Urinary bladder (tissue), 4 donors: ENCODE results near the gene NUDT1. TPM values are rescaled to one million over a fixed set of nuclear protein-coding genes. Genes with fewer than 3 reads are reported as not detected.

Experiments
- DNase-seq: peaks from one replicate; pipeline ENCODE4 v3.0.0-alpha.2; 2015; ENCODE audit errors: extremely low spot score
- H3K27ac ChIP-seq: one replicate; pipeline ENCODE4 v1.5.1; 2013; ENCODE audit warnings: low read depth, mild to moderate bottlenecking, moderate library complexity
- H3K36me3 ChIP-seq: one replicate; pipeline ENCODE4 v1.6.1; 2013; ENCODE audit warnings: mild to moderate bottlenecking, moderate library complexity; ENCODE audit not compliant: insufficient read depth
- H3K4me1 ChIP-seq: one replicate; pipeline ENCODE4 v1.6.1; 2013; ENCODE audit warnings: mild to moderate bottlenecking, moderate library complexity; ENCODE audit not compliant: insufficient read depth
- H3K4me3 ChIP-seq: one replicate; pipeline ENCODE4 v1.5.1; 2013; ENCODE audit warnings: low read depth, low read length
- WGBS: extraction: QIAGEN DNeasy Blood & Tissue Kit; methylation state at CpG from one replicate; pipeline ENCODE4 v1.1.7; 2013; 5-methylcytosine and 5-hydroxymethylcytosine counted together
- polyA plus RNA-seq: library from polyadenylated mRNA; stranded (reverse); fragments of 200-250 nt; gene quantifications from one replicate; pipeline ENCODE4 v1.2.3, GENCODE V29; 2013
- total RNA-seq: library from RNA; depleted of rRNA; stranded (reverse); fragments of >200 nt; gene quantifications from one replicate; pipeline ENCODE4 v1.2.3, GENCODE V29; 2014
- donor health status: healthy with polysubstance abuse.
- donor health status: healthy.

The NUDT1 gene
- total and polyA plus RNA-seq, 2 donors = 11.4 to 33.0 TPM

DNA sequence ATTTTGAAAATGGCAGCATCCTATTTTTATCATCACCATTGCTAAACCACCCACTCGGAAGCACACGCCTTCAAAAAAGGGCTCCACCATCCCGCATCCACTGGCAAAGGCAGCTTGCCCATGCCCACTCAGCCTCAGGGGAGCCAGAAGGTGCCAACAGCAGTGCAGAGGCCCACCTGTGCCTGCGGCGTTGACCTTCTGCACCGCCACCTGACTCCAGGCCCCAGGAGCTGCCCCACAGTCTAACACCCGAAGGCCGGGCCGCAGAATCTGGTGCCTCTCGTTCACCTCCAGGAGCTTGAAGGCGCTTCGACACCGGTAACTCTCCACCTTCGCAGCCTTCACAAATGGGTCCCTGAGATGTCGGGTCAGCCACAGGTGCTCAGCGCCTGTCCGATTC lies 2.8 kb upstream of the NUDT1 start:
- no peak for DNase-seq
- no peaks in the 10 kb centered on the region for H3K4me1 ChIP-seq
- no peak overlapping the region for H3K27ac ChIP-seq
- no peak overlapping the region for H3K4me3 ChIP-seq
- WGBS = 96% methylated on average over 17 of the region's 17 CpGs
- peaks cover 5% of the 10 kb centered on the region for H3K36me3 ChIP-seq

DNA sequence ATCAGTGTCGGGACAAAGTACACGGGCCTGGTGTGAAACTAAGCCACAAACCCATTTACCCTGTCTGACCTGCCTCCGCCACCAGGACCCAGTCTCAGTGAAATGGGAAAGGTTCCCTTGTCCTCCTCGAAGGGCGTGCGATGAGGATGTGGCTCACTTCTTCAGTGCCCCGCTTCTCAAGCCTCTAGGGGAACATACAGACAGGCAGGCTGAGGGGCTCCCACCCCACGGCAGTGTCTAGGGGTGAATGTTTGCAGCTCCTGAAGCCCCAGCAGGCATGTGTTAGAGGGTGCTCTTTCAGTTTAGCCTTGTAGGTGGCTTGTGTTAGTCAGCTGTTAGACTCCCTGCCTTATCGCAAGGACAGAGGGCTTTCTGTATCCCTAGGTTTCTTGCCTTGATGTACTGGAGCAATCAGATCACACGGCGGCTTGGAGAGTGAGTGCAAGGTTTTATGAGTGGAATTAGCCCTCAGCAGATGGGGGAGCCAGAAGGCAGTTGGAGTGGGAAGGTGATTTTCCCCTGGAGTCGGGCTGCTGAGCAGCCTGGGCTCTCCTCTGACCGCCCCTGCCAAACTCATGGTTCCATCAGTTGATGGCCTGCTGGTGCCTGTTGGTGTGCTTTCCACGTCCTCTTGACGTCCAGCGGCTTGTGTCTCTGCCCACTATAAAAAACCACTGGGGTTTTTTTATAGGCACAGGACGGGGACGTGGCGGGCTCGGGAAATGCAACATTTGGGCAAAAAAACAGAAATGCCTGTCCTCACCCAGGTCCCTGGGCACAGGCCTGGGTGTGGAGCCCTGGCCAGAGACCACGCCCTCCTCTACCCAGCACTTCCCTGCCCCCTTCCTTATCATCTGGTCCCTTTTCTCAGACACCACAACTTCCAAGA lies 759 bp downstream of the NUDT1 start:
- 7% methylated on average over 21 of the region's 21 CpGs for WGBS
- Histone ChIP-seq H3K27ac (no peak overlapping the region), H3K36me3 (peaks cover 5% of the 10 kb centered on the region), H3K4me3 (peak overlapping the region; percentile 99), H3K4me1 (no peaks in the 10 kb centered on the region)
- DNase-seq = no peak

DNA sequence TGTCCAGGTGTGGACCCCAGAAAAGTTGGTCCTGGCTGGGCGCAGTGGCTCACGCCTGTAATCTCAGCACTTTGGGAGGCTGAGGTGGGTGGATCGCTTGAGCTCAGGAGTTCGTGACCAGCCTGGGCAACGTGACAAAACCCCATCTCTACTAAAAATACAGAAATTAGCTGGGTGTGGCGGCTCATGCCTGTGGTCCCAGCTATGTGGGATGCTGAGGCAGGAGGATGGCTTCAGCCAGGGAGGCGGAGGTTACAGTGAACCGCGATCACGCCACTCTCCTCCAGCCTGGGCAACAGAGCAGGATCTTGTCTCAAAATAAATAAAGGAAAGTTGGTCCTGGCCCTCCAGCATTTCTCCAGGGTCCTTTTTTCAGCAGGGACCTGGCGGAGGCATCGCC lies 1.4 kb downstream of the NUDT1 start:
- Histone ChIP-seq H3K4me1 (no peaks in the 10 kb centered on the region), H3K36me3 (peaks cover 3% of the 10 kb centered on the region), H3K27ac (no peak overlapping the region), H3K4me3 (no peak overlapping the region)
- DNase-seq = no peak
- 75% methylated on average over 12 of the region's 12 CpGs for WGBS

DNA sequence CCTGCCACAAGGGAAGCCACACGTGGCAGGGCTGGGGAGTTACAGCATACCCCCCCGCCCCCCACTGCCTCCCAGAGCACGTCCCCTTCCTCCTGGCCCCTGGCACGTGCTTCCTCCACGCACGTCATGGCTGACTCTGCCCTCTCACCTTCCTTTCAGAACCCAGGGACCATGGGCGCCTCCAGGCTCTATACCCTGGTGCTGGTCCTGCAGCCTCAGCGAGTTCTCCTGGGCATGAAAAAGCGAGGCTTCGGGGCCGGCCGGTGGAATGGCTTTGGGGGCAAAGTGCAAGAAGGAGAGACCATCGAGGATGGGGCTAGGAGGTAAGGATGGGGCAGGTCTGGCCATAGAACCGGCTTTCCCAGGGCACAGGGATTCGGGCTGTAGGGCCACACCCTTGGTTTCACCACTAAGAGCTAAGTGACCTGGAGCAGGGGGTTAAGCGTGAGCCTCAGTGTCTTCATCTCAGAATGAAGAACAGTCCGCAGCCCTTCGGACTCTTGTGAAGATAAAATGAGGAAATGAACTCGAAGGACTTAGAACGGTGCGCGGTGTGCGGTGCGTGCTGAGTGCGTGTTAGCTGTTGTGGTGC lies 2.5 kb downstream of the NUDT1 start:
- DNase-seq = no peak
- H3K27ac ChIP-seq = no peak overlapping the region
- 88% methylated on average over 25 of the region's 25 CpGs for WGBS
- H3K4me3 ChIP-seq = no peak overlapping the region
- no peaks in the 10 kb centered on the region for H3K36me3 ChIP-seq
- no peaks in the 10 kb centered on the region for H3K4me1 ChIP-seq

DNA sequence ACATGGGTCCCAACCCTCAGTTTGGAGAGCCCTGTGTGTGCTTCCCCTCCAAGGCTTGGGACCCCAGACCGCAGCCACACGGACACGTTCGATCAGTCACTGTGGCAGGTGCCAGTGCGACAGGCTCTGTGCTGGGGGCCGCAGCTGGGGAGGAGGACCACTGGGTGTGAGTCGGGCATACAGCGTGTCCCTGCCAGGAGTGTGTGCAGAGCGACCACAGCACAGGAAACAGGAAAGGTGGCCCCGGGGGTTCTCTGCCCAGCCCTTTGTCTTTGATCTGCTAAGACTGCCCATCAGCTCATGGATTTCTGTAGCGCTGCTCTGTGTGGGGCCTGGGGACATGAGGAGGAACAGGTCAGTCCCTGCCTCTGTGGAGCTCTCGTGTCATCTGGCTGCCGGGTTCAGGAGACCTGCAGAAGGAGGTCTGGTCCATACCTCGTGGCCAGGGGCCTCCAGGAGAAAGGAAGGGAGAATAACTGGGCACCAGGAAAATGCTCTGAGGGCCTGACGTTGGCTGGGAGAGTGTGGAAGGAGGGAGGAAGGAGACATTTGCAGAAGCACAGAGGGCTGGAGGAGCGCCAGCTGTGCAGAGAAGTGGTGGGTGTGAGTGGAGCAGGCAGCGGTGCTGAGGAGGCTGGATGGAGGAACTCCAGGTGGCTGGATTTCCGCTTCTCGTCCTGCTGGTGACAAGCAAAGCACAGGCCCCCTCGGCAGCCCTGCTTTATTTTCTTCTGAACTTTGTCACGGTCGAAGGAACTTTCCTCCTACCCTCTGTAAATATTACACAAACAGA lies 4.1 kb downstream of the NUDT1 start:
- DNase-seq = no peak
- H3K27ac ChIP-seq = no peak overlapping the region
- H3K36me3 ChIP-seq = no peaks in the 10 kb centered on the region
- H3K4me1 ChIP-seq = no peaks in the 10 kb centered on the region
- H3K4me3 ChIP-seq = no peak overlapping the region
- WGBS = 64% methylated on average over 22 of the region's 22 CpGs

DNA sequence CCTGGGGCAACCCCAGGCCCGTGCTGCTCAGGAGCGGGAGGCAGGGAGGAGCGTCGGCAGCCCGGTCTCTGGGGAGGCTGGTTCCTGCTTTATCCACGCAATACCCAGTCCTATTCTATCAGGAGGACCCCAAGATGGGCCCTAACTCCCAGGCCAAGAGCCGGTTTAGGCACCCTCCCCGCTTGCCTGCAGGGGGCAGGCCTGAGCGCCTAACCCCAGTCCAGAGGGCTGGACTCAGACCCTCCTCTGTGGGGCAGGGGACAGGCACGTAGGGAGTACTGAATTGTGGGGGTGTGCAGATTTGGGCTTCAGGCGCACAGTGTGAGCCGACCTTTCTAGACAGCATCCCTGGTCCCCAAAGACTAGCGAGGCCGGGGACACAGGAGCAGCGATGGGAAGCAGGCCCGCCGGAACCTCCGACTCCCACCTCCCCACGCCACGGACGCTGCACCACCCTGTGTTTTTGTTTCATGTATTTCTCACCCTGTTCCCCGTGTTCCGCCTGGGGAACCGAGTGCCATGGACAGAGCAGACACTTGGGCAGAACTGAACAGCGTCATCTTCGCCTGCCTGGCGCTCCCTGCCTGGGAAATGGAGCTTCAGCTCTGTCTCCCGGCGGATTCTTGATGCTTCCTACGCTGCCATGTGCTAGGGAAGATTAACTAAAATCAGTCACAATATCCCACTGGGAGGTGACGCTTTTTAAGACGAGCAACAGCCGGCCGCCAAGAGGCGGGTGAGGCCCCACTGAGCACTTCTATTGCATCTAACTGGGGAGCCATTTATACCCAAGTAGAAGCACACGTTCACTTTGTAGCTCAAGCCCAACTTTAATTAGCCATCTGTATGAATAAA lies 5.3 kb downstream of the NUDT1 start:
- no peak overlapping the region for H3K27ac ChIP-seq
- no peaks in the 10 kb centered on the region for H3K36me3 ChIP-seq
- DNase-seq = no peak
- no peak overlapping the region for H3K4me3 ChIP-seq
- WGBS = 70% methylated on average over 36 of the region's 36 CpGs
- no peaks in the 10 kb centered on the region for H3K4me1 ChIP-seq

DNA sequence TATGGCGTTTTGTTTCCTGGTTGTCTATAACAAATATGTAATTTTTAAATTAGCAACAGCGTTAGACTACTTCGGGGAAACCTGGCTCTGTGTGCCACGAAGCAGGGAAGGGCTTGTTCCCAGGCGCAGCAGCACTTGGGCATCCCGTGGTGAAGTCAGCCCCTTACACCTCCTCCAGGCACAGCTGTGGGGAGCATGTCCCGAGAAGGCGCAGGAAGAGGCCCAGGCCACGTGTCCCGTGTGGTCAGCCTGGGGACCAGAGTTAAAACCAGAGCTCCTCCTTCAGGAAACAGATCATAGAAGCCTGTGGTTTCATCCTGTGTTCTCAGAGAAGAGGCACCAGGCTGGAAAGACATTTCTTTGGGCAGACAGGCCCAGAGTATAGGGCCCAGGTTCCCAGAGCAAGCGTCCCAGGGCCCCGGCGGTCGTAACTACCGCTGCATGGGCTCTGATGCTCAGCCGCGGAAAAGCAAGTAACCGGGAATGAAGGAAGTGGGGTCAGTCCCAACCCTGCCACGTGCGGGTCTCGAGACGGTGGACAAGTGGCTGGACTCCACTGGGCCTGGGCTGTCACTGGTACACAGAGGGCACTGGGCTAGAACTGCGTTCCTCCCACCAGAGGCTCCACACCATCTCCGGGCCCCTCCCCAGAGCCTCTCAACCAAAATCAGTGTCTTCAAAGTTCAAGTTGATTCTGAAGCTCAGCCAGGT lies 7.1 kb downstream of the NUDT1 start:
- Histone ChIP-seq H3K4me1 (no peaks in the 10 kb centered on the region), H3K27ac (no peak overlapping the region), H3K36me3 (no peaks in the 10 kb centered on the region), H3K4me3 (no peak overlapping the region)
- no peak for DNase-seq
- 42% methylated on average over 24 of the region's 24 CpGs for WGBS

DNA sequence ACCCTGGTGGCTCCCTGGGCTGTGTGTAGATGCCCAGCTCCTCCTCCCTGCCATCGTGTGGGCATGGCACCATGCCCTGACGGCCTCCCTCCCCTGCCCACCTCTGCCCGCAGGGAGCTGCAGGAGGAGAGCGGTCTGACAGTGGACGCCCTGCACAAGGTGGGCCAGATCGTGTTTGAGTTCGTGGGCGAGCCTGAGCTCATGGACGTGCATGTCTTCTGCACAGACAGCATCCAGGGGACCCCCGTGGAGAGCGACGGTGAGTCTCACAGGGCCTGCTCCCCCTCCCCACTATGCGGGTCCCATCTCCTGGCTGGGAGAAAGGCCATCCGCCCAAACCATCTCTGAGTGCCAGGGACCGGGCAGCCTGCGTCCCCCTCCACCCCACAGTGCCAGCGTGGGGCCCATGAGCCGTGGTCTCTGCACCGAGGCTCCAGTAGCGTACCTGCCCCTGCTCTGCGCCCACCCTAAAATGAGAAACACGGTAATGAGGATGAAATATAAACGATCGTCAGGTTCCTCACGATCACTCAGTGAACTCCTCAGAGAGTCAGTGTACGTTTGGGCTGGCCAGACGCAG lies 7.8 kb downstream of the NUDT1 start:
- no peak for DNase-seq
- H3K36me3 ChIP-seq = no peaks in the 10 kb centered on the region
- WGBS = 85% methylated on average over 27 of the region's 27 CpGs
- H3K4me3 ChIP-seq = no peak overlapping the region
- no peak overlapping the region for H3K27ac ChIP-seq
- no peaks in the 10 kb centered on the region for H3K4me1 ChIP-seq

DNA sequence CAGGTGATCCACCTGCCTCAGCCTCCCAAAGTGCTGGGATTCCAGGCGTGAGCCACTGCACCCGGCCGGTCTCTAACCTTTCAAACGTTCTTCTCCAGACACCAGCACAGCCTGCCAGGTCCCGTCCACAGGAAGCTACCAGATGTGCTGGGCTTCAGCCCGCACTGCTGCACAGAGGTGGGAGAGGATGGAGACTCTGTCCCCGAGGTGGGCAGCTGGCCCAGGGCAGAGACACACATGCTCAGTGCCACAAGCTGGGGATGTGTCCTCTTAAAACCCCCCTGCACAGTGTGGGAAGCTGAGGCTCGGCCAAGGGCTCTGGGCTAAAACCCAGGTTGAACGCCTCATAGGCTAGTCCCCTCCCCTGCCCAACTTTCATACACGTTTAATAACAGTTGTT lies 9.4 kb downstream of the NUDT1 start:
- no peak for DNase-seq
- H3K36me3 ChIP-seq = no peaks in the 10 kb centered on the region
- 69% methylated on average over 10 of the region's 10 CpGs for WGBS
- H3K4me1 ChIP-seq = no peaks in the 10 kb centered on the region
- no peak overlapping the region for H3K27ac ChIP-seq
- H3K4me3 ChIP-seq = no peak overlapping the region

DNA sequence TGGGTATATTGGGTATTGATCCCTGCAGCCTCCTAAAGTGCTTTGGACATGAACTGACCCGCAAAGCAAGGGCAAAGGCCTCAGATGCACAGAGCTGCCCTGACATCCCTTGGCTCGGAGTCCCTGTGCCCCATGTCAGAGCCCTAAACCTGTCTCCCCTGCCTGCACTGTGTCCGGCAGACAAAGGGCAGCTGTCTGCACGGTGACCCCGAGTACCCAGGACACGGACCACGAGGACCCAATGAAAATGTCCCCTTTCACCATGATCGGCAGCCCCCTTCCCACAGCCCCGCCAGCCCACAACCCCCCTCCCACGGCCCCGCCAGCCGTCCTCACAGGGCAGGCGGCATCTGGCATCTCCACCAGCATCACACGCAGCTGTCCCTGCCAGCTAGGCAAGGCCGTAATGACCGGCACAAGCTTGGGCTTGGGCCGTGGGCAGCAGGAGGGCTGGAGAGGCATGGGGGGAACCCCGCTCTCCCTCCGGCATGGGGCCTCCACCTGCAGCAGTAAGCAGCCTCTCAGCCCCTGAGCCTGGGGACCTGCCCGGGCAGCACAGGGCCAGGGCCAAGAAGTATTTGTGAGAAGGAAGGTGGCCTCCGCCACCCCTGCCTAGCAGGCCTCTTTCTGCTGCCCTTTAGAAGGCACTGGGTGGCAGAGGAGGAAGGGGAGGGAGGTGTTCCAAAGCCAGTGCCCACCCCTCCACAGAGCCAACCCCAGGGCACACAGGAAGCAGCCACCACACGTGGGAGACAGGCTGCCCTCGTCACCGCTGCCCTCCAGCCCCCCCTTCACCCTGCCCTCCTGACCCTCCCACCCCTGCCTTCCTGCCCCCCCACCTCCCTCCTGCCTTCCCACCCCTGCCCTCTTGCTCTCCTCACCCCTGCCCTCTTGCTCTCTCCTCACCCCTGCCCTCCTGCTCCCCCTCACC lies 10.1 kb downstream of the NUDT1 start:
- Histone ChIP-seq H3K4me3 (no peak overlapping the region), H3K36me3 (no peaks in the 10 kb centered on the region), H3K4me1 (no peaks in the 10 kb centered on the region), H3K27ac (no peak overlapping the region)
- WGBS = 81% methylated on average over 24 of the region's 24 CpGs
- no peak for DNase-seq

DNA sequence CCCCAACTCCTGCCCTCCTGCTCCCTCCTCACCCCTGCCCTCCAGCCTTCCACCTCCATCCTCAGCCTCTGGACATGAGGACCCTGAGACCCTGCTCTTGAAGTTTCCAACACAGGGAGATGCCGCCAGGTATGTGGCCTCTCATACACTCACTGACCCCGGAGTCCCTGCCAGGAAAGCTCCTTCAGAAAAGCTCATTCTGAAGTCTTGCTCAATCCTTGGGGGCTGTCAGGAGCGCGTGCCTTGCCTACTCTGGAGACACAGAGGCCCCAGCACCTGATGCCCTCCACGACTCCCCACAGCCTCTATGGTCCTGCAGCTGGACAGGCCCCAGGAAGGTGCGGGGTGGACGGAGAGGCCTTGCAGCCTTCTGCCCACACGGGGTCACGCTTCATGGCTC lies 11.0 kb downstream of the NUDT1 start:
- H3K36me3 ChIP-seq = no peaks in the 10 kb centered on the region
- WGBS = 94% methylated on average over 9 of the region's 9 CpGs

More for the DNA sequence above, 11.0 kb downstream of the NUDT1 start:
- Histone ChIP-seq H3K4me3 (no peak overlapping the region), H3K4me1 (no peaks in the 10 kb centered on the region), H3K27ac (no peak overlapping the region)
- no peak for DNase-seq
